Measurements from ENCODE around the gene MOB1A.

GRCh38 chr2:74212702-74213410, 34.2 kb upstream of the MOB1A start:
- no peak for TF ChIP-seq EZH2 (IDR thresholded peaks at IDR 0.05)
- no peak for TF ChIP-seq POLR2AphosphoS5 (IDR thresholded peaks at IDR 0.05; ENCODE audit: borderline replicate concordance, low read depth, low read length)
- no peak for TF ChIP-seq FOXP2 (optimal IDR thresholded peaks at IDR 0.05; ENCODE audit: control extremely low read depth, extremely low read length, insufficient read depth)
